ENCODE data around the gene SMAD7. TPM values are rescaled to one million over a fixed set of nuclear protein-coding genes. Genes with fewer than 3 reads are reported as not detected.

Gene SMAD7
- total and polyA plus RNA-seq, 10 of the 15 experiments (the other 5 are each of a cell fraction or from before 2014, with no cell fraction given) = 1.3 to 22.5 (median 8.0) TPM

GRCh38 chr18:48992133-48992532 lies 41.4 kb upstream of the SMAD7 start:
- H3K4me1 ChIP-seq (ENCODE audit: control insufficient read depth, insufficient read depth, low read length) = no peaks in the 10 kb centered on the region; the same call in 1 of the 2 replicates
- no peaks in the 10 kb centered on the region for H3K36me3 ChIP-seq (ENCODE audit: control insufficient read depth in 2 of 2, insufficient read depth in 2 of 2, low read length in 1 of 2)
- FAIRE-seq (no peak), ATAC-seq (no peak), DNase-seq (ENCODE audit: low read depth, low spot score) (no peak)
- RAD21 ChIA-PET (ENCODE audit: unreplicated experiment) = no interaction called here
- CTCF ChIA-PET = no interaction called here
- SMC1A ChIA-PET (ENCODE audit: uncharacterized antibody, unreplicated experiment) = no interaction called here
- H3K9ac ChIP-seq (ENCODE audit: control insufficient read depth, insufficient read depth, low read length) = no peak overlapping the region
- no peaks in the 10 kb centered on the region; a peak in 1 of 4 replicates for H3K27me3 ChIP-seq (replicated peaks in 1 of 2; ENCODE audit: control insufficient read depth in 2 of 2, insufficient read depth in 2 of 2, low read length in 1 of 2)
- H3K79me2 ChIP-seq (ENCODE audit: control insufficient read depth, insufficient read depth, low read length) = no peaks in the 10 kb centered on the region
- no peak overlapping the region for H3K4me3 ChIP-seq
- H3K9me3 ChIP-seq (replicated peaks; ENCODE audit: control insufficient read depth, insufficient read depth, low read length) = no peaks in the 10 kb centered on the region
- TF ChIP-seq HCFC1 (IDR thresholded peaks at IDR 0.05; ENCODE audit: low read length) (no peak), HDGF (IDR thresholded peaks at IDR 0.05) (no peak), IRF5 (IDR thresholded peaks at IDR 0.05; ENCODE audit: borderline replicate concordance) (no peak), ZNF207 (IDR thresholded peaks at IDR 0.05; ENCODE audit: borderline replicate concordance) (no peak), EGR1 (IDR thresholded peaks at IDR 0.05; ENCODE audit: borderline replicate concordance in 1 of 2, low read depth in 2 of 2, low read length in 2 of 2) (no peak), CREB1 (IDR thresholded peaks at IDR 0.05; ENCODE audit: low read depth) (no peak), ZBED1 (IDR thresholded peaks at IDR 0.05; ENCODE audit: borderline replicate concordance) (no peak), REST (IDR thresholded peaks at IDR 0.05; ENCODE audit: low read depth, low read length) (no peak), SREBF2 (IDR thresholded peaks at IDR 0.05; ENCODE audit: low read length) (no peak), MEF2A (IDR thresholded peaks at IDR 0.05; ENCODE audit: insufficient read depth, low read depth, low read length) (no peak), NR2C1 (IDR thresholded peaks at IDR 0.05) (no peak), HDAC2 (IDR thresholded peaks at IDR 0.05) (no peak), NFXL1 (IDR thresholded peaks at IDR 0.05; ENCODE audit: borderline replicate concordance) (no peak), TBL1XR1 (IDR thresholded peaks at IDR 0.05; ENCODE audit: low read depth, low read length) (no peak), ZBTB11 (CRISPR knock-in tag; IDR thresholded peaks at IDR 0.05) (no peak), NR2F1 (conservative IDR thresholded peaks at IDR 0.05) (no peak), TARDBP (IDR thresholded peaks at IDR 0.05; ENCODE audit: borderline replicate concordance) (no peak), YY1 (IDR thresholded peaks at IDR 0.05; ENCODE audit: low read depth, low read length) (no peak), MTA2 (IDR thresholded peaks at IDR 0.05; ENCODE audit: low read depth) (no peak), IKZF1 (conservative IDR thresholded peaks at IDR 0.05) (no peak)
- H3K27ac ChIP-seq (ENCODE audit: control insufficient read depth, insufficient read depth) = no peak overlapping the region
- BruUV-seq (replicated peaks) = no TSS peak
- H3K4me2 ChIP-seq (ENCODE audit: control insufficient read depth, insufficient read depth) = no peak overlapping the region
- H2AFZ ChIP-seq (ENCODE audit: control insufficient read depth, low read depth, low read length) = no peak overlapping the region
- POLR2A ChIA-PET = no interaction called here
- in situ Hi-C loops (cut with MboI) = no loop called here
- intact Hi-C loops (cut with micrococcal nuclease; ENCODE audit: unreplicated experiment) = no loop called here
- H4K20me1 ChIP-seq (ENCODE audit: control insufficient read depth, insufficient read depth) = no peaks in the 10 kb centered on the region
- WGBS (ENCODE audit: insufficient coverage, insufficient replicate concordance, low lambda C conversion rate, missing lambda C conversion rate) = 64% methylated on average over 8 of the region's 8 CpGs
